HG03439 (cell line): ENCODE measurements around the gene G2E3.
A peak's percentile ranks its signal among the peaks of the same experiment; 100 is the strongest.
"Not testable (repeated sequence)": the region's sequence is repeated elsewhere in the genome, so short reads cannot be mapped to it uniquely, and the experiment has no call there.

Source experiments
- ATAC-seq: cut with Tn5 transposase; IDR thresholded peaks from one replicate; pipeline ENCODE4 v1.9.1; 2021; ENCODE audit warnings: mild to moderate bottlenecking, moderate library complexity; ENCODE audit not compliant: unreplicated experiment

The G2E3 gene

DNA sequence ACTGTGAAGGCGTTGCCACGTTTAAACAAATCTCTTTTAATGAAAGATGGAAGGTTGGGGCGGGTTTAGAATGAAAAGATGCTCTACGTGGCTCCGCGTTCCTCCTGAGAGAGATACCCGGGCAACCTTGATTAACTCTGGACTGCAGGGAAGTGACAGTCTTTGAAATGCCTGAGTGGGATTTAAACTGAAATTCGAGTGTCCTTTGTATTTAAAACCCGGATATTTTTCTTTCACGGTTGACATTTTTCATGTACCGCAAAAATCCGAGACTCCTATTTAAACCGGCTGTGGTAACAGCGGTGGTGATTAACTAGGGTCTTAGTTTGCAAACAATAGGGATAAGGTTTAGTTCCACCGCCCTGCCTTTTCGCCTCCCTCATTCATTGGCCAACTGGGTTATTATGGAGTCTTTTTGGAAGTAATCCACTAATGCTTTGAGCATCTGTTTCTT, 707 bp downstream of the G2E3 start:
- peak; percentile 21 for ATAC-seq

DNA sequence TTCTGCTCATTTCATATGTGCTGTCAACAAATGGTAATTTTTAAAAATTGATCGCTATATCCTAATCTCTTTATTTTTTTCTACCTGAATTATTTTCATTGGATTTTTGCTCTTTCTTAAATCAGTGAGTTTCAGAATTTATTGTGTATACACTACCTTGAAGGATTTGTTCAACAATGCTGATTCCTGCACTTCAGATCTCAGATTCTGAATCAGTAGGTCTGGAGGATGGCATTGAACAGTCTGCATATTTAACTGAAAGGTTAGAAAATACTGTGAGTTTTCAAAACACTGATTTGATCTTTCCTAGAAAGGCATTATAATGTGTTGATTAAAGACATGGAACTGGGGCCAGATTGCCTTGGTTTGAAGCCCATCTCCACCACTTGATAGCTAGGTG, 1.6 kb downstream of the G2E3 start:
- ATAC-seq, result no peak

DNA sequence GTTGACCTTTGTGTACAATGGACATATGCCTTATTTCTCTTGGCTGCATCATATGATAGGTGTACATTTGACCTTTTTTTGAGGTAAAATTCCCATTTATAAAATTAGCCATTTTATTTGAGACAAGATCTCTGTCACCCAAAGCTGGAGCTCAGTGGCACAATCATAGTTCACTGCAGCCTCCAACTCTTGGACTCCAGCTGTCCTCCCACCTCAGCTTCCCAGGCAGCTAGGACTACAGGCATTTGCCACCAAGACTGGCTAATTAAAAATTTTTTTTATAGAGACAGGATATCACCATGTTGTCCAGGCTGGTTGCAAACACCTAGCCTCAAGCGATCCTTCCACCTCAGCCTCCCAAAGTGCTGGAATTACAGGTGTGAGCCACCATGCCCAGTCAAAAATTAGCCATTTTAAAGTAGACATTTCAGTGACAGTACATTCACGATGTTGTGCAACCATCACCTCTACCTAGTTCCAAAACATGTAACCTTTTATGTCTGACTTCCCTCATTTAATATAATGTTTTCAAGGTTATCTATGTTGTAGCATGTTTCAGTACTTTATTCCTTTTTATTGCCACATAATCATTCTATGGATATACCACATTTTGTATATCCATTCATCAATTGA, 5.4 kb downstream of the G2E3 start:
- no peak for ATAC-seq

DNA sequence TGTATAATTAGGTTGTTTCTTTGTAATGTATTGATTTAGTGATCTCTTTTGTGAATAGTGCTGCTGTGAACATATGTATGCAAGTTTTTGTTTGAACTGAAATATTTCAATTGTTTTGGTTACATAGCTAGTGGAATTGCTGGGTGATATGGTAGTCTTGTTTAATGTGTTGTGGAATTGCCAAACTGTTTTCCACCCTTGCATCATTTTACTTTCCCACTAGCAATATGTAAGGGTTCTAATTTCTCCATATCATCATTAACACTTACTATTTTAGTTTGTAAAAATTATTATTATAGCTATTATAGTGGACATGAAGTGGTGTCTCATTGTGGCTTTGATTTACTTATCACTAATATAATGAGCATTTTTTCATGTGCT, 5.9 kb downstream of the G2E3 start:
- ATAC-seq, result no peak

DNA sequence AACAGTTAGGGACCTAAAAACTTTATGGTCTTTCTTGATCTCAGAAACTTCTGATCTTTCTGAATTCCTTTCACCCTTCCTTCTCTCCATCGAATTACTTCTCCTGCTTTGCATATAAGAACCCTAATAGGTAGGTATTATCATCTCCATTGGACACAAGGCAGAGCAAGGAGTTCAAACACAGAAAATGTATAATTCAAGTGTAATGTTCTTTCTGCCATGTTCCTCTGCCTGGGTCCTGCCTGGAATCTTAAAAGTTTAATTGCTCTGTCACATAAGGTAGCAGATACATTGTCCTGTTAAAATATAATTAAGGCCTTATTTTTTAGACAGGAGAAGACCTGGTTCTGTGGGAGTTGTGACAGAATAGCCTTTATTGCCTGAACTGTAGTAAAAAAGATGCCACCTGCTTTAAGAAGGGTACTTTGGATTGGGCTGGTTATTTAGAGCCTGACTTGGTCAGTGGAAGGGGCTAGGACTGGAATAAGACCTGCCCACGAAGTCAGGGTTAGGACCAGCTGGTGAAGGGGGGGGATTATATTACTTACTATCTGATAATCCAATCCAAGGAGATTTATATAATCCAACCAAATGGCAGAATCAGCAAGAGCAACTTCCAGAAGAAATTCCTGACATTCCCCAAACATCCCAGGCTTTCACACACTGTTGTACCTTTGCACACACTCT, 10.4 kb downstream of the G2E3 start:
- ATAC-seq, result no peak

DNA sequence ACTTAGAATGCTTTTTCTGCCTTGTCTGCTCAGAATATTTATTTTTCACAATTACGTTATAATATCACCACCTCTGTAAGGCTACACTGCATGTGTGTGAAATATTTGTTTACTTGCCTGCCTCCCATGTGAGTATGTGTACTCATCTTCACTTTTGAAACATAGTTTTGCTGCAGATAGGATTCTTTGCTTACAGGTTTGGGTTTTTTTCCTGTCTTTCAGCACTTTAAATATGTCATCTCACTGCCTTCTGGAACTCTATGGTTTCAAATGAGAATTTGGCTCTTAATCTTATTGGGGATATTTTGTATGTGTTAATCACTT, 10.9 kb downstream of the G2E3 start:
- no peak for ATAC-seq

DNA sequence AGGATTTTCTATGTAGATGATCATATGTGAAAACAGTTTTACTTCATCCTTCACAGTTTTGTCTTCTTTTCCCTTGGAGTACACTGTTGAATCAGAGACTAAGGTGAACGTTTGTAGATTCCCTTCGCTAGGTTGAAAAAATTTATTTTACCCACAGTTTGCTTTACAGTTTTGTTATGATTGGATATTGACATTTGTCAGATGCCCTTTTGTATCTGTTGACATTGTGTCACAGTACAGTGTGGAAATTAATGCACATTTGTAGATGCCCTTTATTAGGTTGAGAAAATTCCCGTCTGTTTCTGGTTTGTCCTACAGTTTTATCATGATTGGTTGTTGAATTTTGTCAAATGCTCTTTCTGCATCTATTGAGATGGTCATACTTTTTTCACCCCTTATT, 13.3 kb downstream of the G2E3 start:
- ATAC-seq, result no peak

DNA sequence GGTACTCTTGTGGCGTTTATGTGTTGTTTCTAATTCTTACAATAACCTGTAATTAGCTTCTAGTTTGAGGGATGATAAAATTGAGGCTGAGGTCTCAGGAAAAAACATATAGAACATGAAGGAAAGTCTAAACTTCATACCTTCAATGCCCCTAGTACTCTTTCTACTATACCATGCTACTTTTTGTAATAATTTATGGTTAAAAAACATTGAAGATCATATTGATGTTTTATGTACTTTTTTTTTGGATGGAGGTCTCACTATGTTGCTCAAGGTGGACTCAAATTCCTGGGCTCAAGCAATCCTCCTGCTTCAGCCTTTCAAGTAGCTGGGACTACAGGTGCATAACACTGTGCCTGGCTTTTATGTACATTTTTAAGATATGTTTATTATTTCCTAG, 13.8 kb downstream of the G2E3 start:
- ATAC-seq, result no peak

DNA sequence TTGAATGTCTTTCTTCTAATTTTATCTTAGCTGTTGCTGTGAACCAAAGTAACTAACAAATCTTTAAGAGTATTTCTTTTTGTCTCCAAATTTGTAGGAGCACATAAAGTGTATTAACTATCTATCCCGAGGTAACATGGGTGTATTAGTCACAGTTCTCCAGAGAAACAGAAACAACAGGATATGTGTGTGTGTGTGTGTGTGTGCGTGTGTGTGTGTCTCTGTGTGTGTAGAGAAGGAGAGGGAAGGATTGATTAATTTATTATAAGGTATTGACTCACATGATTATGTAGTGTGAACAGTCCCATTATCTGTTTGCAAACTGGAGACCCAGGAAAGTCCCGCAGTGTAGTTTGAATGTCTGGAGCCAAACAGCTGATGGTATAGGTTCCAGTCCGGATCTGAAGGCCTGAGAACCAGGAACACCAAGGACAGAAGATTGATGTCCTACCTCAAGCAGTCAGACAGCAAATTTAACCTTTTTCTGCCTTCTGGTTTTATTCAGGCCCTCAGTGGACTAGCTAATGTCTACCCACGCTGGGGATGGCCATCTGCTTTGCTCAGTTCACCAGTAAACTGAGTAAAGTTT, 14.4 kb downstream of the G2E3 start:
- no peak for ATAC-seq

DNA sequence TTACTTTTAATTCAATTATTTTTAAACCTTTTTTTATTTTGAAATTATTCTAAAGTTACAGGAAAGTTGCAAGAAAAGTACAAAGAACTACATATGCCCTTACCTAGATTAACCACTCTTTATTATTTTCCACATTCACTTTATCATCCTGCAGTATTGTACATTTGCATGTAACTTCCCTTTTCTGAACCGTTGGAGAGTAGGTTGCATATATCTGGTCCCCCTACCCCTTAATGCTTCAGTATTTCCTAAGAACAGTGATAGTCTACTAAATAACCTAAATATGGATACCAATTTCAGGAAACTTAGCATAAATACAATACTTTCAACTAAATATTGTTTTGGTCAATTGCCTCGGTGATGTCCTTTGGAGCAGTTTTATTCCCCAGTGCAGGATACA, 15.0 kb downstream of the G2E3 start:
- no peak for ATAC-seq

DNA sequence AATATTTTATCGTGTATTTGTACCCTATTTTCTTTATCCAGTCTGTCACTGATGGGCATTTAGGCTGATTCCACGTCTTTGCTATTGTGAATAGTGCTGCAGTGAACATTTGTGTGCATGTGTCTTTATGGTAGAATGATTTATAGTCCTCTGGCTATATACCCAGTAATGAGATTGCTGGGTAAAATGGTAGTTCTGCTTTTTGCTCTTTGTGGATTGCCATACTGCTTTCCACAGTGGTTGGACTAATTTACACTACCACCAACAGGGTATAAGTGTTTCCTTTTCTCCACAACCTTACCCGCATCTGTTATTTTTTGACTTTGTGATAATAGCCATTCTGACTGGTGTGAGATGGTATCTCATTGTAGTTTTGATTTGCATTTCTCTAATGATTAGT, 15.8 kb downstream of the G2E3 start:
- ATAC-seq, result not testable (repeated sequence)

DNA sequence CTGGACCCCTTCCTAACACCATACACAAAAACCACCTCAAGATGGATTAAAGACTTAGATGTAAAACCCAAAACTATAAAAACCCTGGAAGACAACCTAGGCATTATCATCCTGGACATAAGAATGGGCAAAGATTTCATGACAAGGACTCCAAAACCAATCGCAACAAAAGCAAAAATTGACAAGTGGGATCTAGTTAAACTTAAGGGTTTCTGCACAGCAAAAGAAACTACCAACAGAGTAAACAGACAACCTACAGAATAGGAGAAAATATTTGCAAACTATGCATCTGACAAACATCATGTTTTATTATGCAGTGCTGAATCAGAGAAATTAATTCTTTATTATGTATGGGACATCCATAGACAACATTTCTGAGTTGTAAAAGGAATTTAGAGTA, 17.4 kb downstream of the G2E3 start:
- not testable (repeated sequence) for ATAC-seq

DNA sequence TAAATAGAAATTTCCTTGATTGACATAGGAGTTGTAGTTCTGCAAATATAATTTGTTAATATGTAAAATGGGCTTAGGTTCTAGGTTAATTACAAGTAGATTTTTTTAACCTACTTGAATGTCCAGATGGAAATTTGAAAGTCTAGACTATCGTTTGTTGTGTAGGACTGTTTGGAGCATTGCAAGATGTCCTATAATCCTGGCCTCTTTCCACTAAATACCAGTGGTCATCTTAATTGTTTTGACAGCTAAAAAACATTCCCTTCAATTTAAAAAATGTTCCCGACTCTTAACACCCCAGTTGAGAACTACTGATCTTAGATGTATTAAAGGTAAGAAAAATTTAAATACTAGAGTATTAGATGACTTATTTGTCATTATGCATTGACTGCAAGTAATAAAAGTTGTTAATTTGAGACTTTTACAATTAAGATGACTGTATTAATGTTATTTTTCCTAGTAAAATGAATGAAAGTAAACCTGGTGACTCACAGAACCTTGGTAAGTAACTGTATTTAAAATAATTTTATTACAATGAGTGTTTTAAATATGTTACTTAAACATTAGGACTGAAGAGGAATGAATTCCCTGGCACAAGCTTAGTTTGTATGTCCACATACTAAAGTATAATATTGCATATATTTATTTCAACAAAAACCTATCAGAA, 21.8 kb downstream of the G2E3 start:
- no peak for ATAC-seq

DNA sequence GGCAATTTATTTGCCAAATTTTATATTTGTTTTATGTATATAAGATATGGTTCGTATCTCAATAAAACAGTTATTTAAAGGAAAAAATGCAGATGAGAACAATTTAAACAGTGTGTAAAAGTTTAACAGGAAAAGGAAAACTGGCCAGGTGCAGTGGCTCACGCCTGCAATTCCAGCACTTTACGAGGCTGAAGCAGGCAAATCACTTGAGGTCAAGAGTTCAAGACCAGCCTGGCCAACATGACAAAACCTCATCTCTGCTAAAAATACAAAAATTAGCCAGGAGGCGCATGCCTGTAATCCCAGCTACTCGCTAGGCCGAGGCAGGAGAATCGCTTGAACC, 22.3 kb downstream of the G2E3 start:
- ATAC-seq, result no peak

DNA sequence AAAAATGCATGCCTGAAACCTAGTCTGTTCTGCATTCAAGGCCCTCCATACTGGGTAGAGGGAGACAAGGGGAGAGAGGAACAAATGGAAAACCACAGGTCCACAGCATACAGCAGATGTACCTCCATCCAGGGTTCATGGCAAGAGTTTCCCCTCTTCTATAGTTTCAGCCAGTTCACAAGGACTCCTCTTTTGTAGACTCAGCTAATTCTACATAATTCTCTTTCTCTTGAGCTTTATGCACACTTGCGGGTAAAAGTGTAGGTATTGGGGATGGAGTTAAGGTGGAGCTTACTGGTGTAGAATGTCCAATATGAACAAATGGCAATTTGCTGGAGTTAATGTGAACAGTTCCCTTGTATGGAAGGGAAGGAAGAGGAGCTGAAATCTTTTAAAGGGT, 23.4 kb downstream of the G2E3 start:
- no peak for ATAC-seq

DNA sequence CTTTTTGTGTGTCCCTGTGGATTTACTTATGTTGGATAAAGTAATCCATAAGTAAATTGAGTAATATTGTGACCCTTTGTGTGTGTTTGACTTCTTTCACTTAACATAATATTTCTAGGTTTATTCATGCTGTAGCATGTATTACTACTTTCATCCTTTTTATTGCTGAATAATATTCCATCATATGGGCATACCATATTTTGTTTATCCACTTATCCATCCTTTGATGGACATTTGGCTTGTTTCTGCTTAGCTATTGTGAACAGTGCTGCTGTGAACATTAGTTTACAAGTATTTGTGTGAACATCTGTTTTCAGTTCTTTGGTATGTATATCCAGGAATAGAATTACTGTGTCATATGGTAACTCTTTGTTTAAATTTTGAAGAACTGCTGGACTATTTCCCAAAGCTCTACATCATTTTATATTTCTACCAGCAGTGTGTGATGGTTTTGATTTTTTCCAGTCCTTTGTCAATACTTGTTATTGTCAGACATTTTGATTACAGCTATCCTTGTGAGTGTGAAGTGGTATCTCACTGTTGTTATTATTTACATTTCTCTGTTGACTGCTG, 25.2 kb downstream of the G2E3 start:
- ATAC-seq, result no peak

DNA sequence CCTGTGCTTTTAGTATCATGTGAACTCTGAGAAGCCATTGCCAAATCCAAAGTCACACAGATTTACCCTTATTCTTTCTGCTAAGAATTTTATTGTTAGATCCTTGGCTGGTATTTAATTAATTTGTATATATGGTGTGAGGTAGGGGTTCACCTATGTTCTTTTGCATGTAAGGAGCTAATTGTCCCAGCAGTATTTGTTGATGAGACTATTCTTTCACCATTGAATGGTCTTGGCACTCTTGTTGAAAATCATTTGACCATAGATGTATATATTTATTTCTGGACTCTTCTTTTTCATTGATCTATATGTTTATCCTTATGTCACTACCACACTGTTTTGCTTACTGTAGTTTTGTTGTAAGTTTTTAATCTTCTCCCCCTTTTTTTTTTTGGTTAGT, 26.2 kb downstream of the G2E3 start:
- no peak for ATAC-seq

DNA sequence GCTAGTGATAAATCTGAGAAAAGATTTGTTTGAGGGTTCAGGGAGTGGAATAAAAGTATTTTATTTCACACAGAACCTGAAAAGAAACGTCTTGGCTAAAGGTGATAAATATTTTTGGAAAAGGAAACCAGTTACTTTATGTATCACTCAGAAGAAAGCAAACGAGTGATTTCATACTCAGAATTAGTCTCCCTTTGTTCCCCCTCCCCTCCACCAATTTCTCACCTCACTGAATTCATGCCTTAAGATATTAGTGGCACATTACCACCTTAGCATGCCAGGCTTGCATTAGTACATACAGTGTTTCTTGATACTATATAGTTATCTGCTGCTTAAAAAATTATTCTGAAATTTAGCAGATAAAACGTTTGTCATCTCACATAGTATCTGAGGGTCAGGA, 28.2 kb downstream of the G2E3 start:
- no peak for ATAC-seq

DNA sequence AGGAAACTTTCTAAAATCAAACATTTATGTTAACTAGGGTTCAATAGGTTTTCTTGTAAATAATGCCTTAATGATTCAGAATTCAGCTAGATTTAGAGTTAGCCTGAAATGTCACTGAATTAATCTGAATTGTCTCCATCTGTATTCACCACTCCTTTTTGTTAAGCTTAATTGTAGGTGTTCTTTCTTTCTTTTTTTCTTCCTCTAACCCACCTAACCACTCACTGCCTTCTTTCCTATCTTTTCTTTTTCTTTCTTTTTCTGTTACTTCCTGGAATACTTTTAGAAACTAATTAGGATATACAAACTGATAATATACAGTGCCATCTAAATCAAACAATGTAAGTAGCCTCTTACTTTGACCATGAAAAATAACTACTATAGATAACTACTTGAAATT, 29.9 kb downstream of the G2E3 start:
- ATAC-seq, result no peak

DNA sequence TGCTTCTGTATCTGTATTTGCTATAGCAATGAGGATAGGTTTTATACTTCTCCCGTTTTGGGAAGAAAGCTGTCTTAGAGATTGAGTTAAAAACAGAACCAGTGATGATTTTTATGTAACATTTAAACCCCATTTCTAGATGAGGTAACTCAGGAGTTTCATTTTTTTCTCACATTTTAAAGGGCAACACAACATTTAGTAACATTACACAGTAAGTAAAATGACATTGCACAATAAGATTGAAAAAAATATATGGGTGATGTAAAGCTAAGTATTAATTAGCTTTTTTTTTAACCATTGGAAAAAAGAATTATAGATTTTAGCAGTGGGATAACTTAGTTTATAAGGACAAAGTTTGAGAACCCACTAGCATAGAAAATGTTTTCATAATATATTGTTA, 38.0 kb downstream of the G2E3 start:
- ATAC-seq, result no peak

DNA sequence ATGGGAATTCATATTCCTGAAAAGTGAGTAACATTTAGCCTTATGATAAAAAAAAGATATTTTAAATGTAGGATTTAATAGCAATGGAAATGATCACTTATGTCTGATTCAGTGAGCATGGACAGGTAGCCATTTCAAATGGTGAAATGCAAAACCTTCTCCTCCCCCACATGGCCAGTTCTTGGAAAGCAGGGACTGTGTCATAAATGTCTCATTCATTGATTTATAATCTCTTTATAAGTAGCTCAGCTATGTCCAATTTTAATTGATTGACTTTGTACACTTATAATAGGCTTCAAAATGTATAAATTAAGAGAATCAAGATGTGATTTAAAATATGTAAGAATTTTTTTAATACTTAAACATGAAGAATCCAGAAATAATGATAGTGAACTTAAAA, 38.5 kb downstream of the G2E3 start:
- no peak for ATAC-seq
